ENCODE results near the gene SRGAP2B.
"Not testable (repeated sequence)": the region's sequence is repeated elsewhere in the genome, so short reads cannot be mapped to it uniquely, and the experiment has no call there.

The SRGAP2B gene

DNA sequence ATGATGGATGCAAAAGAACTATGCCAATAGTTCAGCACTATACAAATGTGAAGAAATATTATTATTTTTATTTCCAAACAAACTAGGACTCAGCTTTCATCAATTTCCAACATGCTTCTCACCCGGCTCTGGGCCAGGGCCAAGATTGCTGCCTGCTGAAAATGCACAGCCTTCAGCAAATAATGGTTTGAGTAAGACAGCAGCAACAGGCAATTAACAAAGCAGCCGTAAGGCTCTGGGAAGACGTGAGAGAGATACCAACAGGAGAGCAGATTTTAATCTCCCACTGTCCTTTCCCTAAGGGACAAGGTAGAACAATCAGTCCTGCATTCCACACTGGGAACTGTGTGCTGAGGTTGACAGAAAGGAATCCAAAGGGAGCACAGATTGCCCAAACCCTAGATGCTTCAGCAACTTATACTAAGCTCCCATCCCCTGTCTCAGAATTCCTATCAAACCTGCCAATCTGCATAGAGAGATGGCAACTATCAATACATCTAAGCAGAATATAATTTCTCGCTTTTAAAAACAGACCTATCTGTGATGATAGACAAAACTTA lies 134.1 kb downstream of the SRGAP2B start:
- H3K36me3 ChIP-seq (ENCODE audit: control insufficient read depth, insufficient read depth, low read length); H3K27me3 ChIP-seq (ENCODE audit: control insufficient read depth, insufficient read depth, low read length); H3K9ac ChIP-seq (ENCODE audit: low read length); H3K4me1 ChIP-seq (ENCODE audit: control insufficient read depth, insufficient read depth, low read length); H3K27ac ChIP-seq (ENCODE audit: low read depth, low read length); H3K4me3 ChIP-seq (ENCODE audit: low read depth, low read length); H3K9me3 ChIP-seq (ENCODE audit: control insufficient read depth, insufficient read depth, low read depth, low read length): not testable (repeated sequence)

DNA sequence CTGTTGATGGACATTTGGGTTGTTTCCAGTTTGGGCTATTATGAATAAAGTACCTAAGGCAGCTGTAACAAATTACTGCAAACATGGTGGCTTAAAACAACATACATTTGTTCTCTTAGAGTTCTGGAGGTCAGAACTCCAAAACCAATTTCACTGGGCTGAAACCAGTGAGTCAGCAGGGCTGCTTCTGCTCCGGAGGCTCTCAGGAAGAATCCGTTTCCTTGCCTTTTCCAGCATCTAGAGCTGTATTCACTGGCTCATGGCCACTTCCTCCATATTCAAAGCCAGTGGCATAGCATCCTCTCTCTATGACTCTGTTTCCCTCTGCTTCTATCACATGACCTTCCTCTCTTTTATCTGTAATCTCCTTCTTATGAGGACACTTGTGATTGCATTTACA lies 146.7 kb downstream of the SRGAP2B start:
- not testable (repeated sequence) for H3K27me3 ChIP-seq (ENCODE audit: control insufficient read depth, insufficient read depth, low read length); H3K36me3 ChIP-seq (ENCODE audit: control insufficient read depth, insufficient read depth, low read length); H3K27ac ChIP-seq (ENCODE audit: low read depth, low read length); H3K4me3 ChIP-seq (ENCODE audit: low read depth, low read length); H3K9me3 ChIP-seq (ENCODE audit: control insufficient read depth, insufficient read depth, low read depth, low read length); H3K4me1 ChIP-seq (ENCODE audit: control insufficient read depth, insufficient read depth, low read length); H3K9ac ChIP-seq (ENCODE audit: low read length)

DNA sequence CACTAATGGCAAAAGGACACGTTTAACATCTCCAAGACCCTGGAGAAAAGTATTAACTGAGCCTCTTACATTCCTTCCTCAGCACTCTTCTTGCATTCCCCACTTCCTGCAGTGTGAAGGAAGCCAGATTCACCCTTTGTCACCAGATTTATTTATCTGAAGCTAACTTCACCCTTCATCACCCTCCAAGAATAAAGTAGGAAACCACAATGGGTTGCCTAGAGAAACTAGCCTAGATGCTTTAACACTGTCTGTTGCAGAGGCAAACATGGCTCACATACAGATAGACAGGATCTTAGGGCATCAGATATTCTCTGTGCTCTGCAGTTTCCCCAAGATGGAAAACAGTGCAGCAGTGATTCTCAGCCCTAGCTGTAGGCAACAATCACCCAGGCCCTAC lies 147.6 kb downstream of the SRGAP2B start:
- H3K36me3 ChIP-seq (ENCODE audit: control insufficient read depth, insufficient read depth, low read length); H3K27me3 ChIP-seq (ENCODE audit: control insufficient read depth, insufficient read depth, low read length); H3K9ac ChIP-seq (ENCODE audit: low read length); H3K4me3 ChIP-seq (ENCODE audit: low read depth, low read length); H3K9me3 ChIP-seq (ENCODE audit: control insufficient read depth, insufficient read depth, low read depth, low read length); H3K27ac ChIP-seq (ENCODE audit: low read depth, low read length); H3K4me1 ChIP-seq (ENCODE audit: control insufficient read depth, insufficient read depth, low read length): not testable (repeated sequence)

DNA sequence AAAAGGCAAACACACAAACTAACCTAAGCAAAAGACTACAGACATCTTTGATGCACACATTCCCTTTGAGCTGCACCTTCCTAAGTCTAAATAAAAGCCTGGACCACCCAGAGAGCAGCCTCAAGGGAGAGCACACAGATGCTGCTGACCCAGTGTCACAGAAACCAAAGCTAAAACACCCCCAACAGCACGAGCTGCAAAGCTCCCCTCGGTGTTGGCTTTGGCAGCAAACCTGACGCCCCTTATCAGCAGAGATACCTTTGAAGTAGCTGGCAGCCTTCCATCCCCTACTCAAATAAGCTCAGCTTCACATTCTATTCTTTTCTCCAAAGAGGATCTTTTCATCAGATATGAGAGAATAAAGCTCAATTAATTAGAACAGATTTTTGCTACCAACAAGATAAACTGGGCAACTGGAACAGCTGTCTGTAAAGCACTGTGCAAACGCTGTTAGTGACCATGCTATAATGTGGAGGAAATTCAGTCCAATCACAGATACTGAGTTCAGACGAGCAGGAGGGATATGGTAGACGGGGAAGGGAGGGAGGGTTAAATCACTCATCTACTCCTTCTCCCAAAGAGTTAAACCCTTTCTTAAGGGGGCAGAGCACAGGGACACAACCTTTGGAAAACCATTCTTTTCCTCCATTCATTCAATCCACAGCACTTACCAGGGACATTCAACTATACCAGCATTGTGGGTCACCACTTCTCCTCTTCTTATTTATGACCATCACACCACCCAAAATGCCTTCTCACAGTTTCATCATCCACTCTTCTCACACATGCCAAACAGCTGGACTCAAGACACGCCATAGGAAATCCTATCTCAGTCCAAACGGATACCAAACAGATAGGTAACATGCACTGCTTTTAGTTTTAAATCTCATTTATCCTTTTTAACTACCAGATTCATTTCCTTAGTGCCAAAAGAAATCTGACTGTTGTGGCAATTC lies 148.3 kb downstream of the SRGAP2B start:
- H3K27ac ChIP-seq (ENCODE audit: low read depth, low read length); H3K9me3 ChIP-seq (ENCODE audit: control insufficient read depth, insufficient read depth, low read depth, low read length); H3K9ac ChIP-seq (ENCODE audit: low read length); H3K4me3 ChIP-seq (ENCODE audit: low read depth, low read length); H3K36me3 ChIP-seq (ENCODE audit: control insufficient read depth, insufficient read depth, low read length); H3K4me1 ChIP-seq (ENCODE audit: control insufficient read depth, insufficient read depth, low read length); H3K27me3 ChIP-seq (ENCODE audit: control insufficient read depth, insufficient read depth, low read length): not testable (repeated sequence)

DNA sequence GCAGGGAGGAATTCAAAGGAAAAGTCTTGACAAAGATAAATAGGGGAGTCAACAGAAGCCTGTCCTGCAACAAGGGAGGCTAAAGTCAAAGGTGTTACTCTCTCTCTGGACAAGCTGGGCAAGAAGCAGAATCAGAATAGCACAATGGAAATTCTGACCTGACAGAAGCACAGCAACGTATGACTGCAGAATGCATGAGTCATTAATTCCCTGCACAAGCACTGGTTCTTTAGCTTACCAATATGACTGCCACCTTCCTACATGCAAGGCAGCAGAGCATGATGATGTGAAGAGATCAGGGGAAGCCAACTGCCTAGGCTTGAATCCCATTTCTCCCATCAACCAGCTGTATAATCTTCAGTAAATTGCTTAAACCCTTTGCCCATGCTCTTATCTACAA lies 153.4 kb downstream of the SRGAP2B start:
- H3K4me1 ChIP-seq (ENCODE audit: control insufficient read depth, insufficient read depth, low read length); H3K9ac ChIP-seq (ENCODE audit: low read length); H3K27ac ChIP-seq (ENCODE audit: low read depth, low read length); H3K36me3 ChIP-seq (ENCODE audit: control insufficient read depth, insufficient read depth, low read length); H3K4me3 ChIP-seq (ENCODE audit: low read depth, low read length); H3K27me3 ChIP-seq (ENCODE audit: control insufficient read depth, insufficient read depth, low read length); H3K9me3 ChIP-seq (ENCODE audit: control insufficient read depth, insufficient read depth, low read depth, low read length): not testable (repeated sequence)

DNA sequence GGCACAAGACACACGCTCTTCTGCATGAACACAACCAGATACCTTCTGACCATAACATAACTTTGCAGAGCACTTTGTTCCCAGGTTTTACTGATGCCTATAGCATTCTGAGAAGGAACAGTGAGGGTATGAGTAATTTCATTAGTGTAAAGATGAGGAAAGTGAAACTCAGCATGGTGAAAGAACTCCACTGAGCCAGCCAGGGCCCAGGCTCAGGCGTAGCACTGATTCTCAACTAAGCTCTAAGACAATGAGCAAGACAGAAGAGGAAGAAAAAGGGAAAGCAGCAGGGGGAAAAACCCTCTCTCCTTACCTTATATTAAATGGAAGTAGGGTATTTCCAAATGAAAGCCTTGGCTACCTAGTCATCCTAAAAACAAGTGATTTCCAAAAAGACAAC lies 155.1 kb downstream of the SRGAP2B start:
- H3K4me3 ChIP-seq (ENCODE audit: low read depth, low read length), result not testable (repeated sequence)

DNA sequence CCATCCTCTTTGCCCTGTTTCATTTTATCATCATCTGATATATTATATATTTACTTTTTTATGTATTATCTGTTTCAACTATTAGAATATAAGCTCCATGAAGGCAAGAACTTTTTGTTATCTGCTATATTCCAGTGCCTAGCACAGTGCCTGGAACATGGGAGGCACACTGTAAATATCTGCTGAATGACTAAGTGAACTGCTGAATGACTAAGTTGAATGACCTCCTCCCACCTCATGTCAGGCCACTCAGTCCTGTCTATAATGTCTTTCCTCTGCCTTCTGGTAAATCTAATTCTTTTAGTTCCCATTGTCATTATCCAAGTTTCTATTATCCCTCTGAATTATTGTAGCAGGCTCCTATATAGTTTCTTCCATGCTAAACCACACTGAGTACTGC lies 156.5 kb downstream of the SRGAP2B start:
- not testable (repeated sequence) for H3K36me3 ChIP-seq (ENCODE audit: control insufficient read depth, insufficient read depth, low read length); H3K27me3 ChIP-seq (ENCODE audit: control insufficient read depth, insufficient read depth, low read length); H3K27ac ChIP-seq (ENCODE audit: low read depth, low read length); H3K4me1 ChIP-seq (ENCODE audit: control insufficient read depth, insufficient read depth, low read length); H3K4me3 ChIP-seq (ENCODE audit: low read depth, low read length); H3K9ac ChIP-seq (ENCODE audit: low read length); H3K9me3 ChIP-seq (ENCODE audit: control insufficient read depth, insufficient read depth, low read depth, low read length)

More for the DNA sequence above, 155.1 kb downstream of the SRGAP2B start:
- not testable (repeated sequence) for H3K9ac ChIP-seq (ENCODE audit: low read length); H3K4me1 ChIP-seq (ENCODE audit: control insufficient read depth, insufficient read depth, low read length); H3K9me3 ChIP-seq (ENCODE audit: control insufficient read depth, insufficient read depth, low read depth, low read length); H3K27ac ChIP-seq (ENCODE audit: low read depth, low read length); H3K27me3 ChIP-seq (ENCODE audit: control insufficient read depth, insufficient read depth, low read length); H3K36me3 ChIP-seq (ENCODE audit: control insufficient read depth, insufficient read depth, low read length)

DNA sequence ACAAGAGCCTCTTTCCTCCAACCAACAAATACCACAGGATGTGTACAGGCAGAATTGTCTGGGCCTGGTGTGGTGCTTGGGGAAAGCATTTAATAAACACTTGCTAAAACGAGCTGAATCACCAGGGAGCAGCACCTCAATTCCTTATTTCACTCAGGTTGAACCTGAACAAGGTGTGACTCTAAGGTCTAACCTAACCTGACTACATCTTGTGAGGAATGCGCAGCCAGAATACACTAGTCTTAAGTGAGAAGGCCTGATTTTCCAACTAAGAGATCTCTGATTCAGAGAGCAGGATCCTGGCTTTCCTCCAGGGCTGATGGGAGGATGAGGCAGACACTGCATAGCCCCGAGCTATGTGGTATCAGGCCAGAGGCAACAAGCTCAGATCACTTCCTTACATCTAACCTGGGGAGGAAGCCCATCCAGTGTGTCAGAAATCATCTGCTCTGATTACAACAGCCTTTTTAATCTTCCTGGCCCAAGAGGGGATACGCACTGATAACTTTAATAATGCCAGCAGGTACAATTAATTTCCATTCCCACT lies 158.9 kb downstream of the SRGAP2B start:
- H3K27me3 ChIP-seq (ENCODE audit: control insufficient read depth, insufficient read depth, low read length); H3K27ac ChIP-seq (ENCODE audit: low read depth, low read length); H3K4me1 ChIP-seq (ENCODE audit: control insufficient read depth, insufficient read depth, low read length); H3K4me3 ChIP-seq (ENCODE audit: low read depth, low read length); H3K9me3 ChIP-seq (ENCODE audit: control insufficient read depth, insufficient read depth, low read depth, low read length); H3K36me3 ChIP-seq (ENCODE audit: control insufficient read depth, insufficient read depth, low read length); H3K9ac ChIP-seq (ENCODE audit: low read length): not testable (repeated sequence)

DNA sequence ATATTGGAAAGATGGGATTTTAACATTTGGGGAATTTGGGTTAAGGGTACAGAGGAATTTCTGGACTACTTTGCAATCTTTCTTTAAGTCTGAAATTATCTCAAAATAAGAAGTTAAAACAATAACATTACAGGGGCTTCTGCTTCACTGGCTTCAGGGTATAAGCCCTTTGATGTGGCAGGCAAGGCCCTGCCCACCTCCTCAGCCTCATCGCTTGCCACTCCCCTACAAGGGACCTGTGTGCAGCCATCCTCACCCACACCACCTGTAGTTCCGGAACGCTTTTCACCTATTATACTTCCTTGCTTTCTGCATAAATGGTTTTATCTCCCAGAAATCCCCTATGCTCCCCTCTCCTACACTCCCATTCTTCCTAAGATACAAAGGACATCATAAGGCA lies 159.8 kb downstream of the SRGAP2B start:
- H3K4me3 ChIP-seq (ENCODE audit: low read depth, low read length); H3K9ac ChIP-seq (ENCODE audit: low read length); H3K27me3 ChIP-seq (ENCODE audit: control insufficient read depth, insufficient read depth, low read length); H3K9me3 ChIP-seq (ENCODE audit: control insufficient read depth, insufficient read depth, low read depth, low read length); H3K27ac ChIP-seq (ENCODE audit: low read depth, low read length); H3K36me3 ChIP-seq (ENCODE audit: control insufficient read depth, insufficient read depth, low read length); H3K4me1 ChIP-seq (ENCODE audit: control insufficient read depth, insufficient read depth, low read length): not testable (repeated sequence)

DNA sequence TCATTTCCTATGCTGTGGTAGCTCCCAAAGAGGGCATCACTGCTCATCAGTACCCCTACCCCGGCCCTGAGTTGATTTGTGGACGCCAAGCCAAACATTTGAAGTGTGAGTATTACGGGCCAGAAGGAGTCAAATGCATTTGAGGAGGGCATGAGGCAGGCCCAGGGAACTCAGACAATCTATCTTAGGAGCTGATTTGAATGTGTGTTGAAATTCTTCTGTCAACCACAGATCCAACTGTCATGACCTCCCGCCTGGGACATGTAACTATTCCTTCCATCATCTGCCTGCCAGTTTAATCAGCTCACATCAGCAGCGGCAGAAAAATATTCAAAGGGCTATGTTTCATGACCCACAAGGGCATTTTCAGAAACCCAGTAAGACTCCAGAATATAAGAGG lies 162.1 kb downstream of the SRGAP2B start:
- H3K9ac ChIP-seq (ENCODE audit: low read length); H3K4me3 ChIP-seq (ENCODE audit: low read depth, low read length); H3K27ac ChIP-seq (ENCODE audit: low read depth, low read length); H3K27me3 ChIP-seq (ENCODE audit: control insufficient read depth, insufficient read depth, low read length); H3K36me3 ChIP-seq (ENCODE audit: control insufficient read depth, insufficient read depth, low read length); H3K4me1 ChIP-seq (ENCODE audit: control insufficient read depth, insufficient read depth, low read length); H3K9me3 ChIP-seq (ENCODE audit: control insufficient read depth, insufficient read depth, low read depth, low read length): not testable (repeated sequence)

DNA sequence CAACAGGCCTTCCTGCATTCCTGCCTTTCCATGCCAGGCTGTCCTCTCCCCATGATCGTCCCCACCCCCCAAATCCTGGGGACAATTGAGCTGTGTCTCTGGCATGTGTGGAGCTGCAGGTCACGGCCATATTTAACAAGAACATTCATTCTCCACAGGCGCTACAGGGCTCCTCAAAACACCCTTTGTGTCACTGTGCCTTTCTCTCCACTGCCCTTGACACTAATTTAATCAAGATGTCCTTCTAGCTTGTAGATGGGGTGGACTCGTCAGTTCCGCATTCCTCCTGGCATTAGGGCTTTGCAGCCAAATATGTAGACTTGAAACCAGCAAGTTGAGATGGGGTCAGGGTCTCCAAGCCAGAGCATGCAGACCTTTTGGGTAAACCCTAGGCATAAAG lies 163.0 kb downstream of the SRGAP2B start:
- not testable (repeated sequence) for H3K27ac ChIP-seq (ENCODE audit: low read depth, low read length); H3K9ac ChIP-seq (ENCODE audit: low read length); H3K4me1 ChIP-seq (ENCODE audit: control insufficient read depth, insufficient read depth, low read length); H3K9me3 ChIP-seq (ENCODE audit: control insufficient read depth, insufficient read depth, low read depth, low read length); H3K27me3 ChIP-seq (ENCODE audit: control insufficient read depth, insufficient read depth, low read length); H3K4me3 ChIP-seq (ENCODE audit: low read depth, low read length); H3K36me3 ChIP-seq (ENCODE audit: control insufficient read depth, insufficient read depth, low read length)

Measured in HUES6 (cell line).